ENCODE measurements around the gene TFR2. TPM values are rescaled to one million over a fixed set of nuclear protein-coding genes. Genes with fewer than 3 reads are reported as not detected.

TFR2 gene
- total and polyA plus RNA-seq, 2 of the 4 experiments (the other 2 are of a cell fraction): 0.18 to 0.50 TPM

GRCh38 chr7:100588438-100588837, 52.9 kb downstream of the TFR2 start:
- in situ Hi-C loops (cut with MboI; ENCODE audit: low sequenced_read_pairs): loop anchor here (25.0 kb wide), 1 partner anchor 274 kb away; the partner anchor contains the start of genes SLC12A9 and TRIP6
- Histone ChIP-seq H2BK120ac (ENCODE audit: low read depth, low read length) (no peak overlapping the region), H3K56ac (ENCODE audit: extremely low read depth, insufficient read depth, low read length) (no peak overlapping the region), H2AK5ac (ENCODE audit: low read depth, low read length) (no peak overlapping the region; the same call in 1 of the 2 replicates), H2AFZ (replicated peaks; ENCODE audit: low read length, poor library complexity) (no peak overlapping the region), H3K9me1 (ENCODE audit: insufficient read depth, low read length) (no peaks in the 10 kb centered on the region), H4K8ac (ENCODE audit: low read depth in 2 of 2, low read length in 2 of 2) (no peak overlapping the region), H2AK9ac (replicated peaks; ENCODE audit: low read depth, low read length, poor library complexity) (no peak overlapping the region), H3K9ac (ENCODE audit: low read depth, low read length) (no peak overlapping the region), H3K23ac (ENCODE audit: low read depth, low read length) (no peak overlapping the region), H3K4me1 (ENCODE audit: control insufficient read depth, insufficient read depth, low read length) (peaks cover 12% of the 10 kb centered on the region), H3K27me3 (ENCODE audit: control insufficient read depth, insufficient read depth, low read length) (no peaks in the 10 kb centered on the region), H2BK15ac (ENCODE audit: low read depth, low read length) (no peak overlapping the region), H3K36me3 (ENCODE audit: control insufficient read depth, insufficient read depth, low read length) (no peaks in the 10 kb centered on the region; the same call in 1 of the 2 replicates), H4K5ac (ENCODE audit: low read depth, low read length) (no peak overlapping the region), H3K4me2 (ENCODE audit: low read depth, low read length) (no peak overlapping the region), H2BK5ac (ENCODE audit: low read depth, low read length, poor library complexity, severe bottlenecking) (no peak overlapping the region), H3K9me3 (ENCODE audit: control insufficient read depth, insufficient read depth, low read length) (no peaks in the 10 kb centered on the region), H3K4ac (ENCODE audit: low read depth, low read length) (no peak overlapping the region), H3K18ac (ENCODE audit: low read depth, low read length) (no peak overlapping the region), H2BK20ac (ENCODE audit: low read depth, low read length) (no peak overlapping the region), H3K4me3 (ENCODE audit: insufficient read depth, low read depth, low read length) (no peak overlapping the region), H3K14ac (replicated peaks; ENCODE audit: low read depth, low read length) (no peak overlapping the region), H3K79me1 (ENCODE audit: low read depth in 1 of 2, low read length in 2 of 2) (peaks cover 6 to 24% of the 10 kb centered on the region in 2 experiments; a peak in 3 of 4 replicates), H3K27ac (ENCODE audit: insufficient read depth, low read length) (no peak overlapping the region), H4K20me1 (ENCODE audit: insufficient read depth, low read length) (peaks cover 22% of the 10 kb centered on the region), H4K91ac (ENCODE audit: insufficient read depth, low read depth, low read length) (no peak overlapping the region)
- ATAC-seq (ENCODE audit: low read depth): no peak
- ChIA-PET POLR2A (ENCODE audit: unreplicated experiment) (interaction anchor here (0.5 to 0.6 kb wide), 3 partner anchors 14 to 120 kb away, joined by 5 to 18 read pairs (median 5); partner anchors contain the start of gene PCOLCE), CTCF (interaction anchor here (0.6 to 0.9 kb wide), 3 partner anchors 14 to 31 kb away, joined by 3 to 4 read pairs (median 3); partner anchors contain the start of genes MOSPD3 and PCOLCE)
- dilution Hi-C loops (cut with HindIII; ENCODE audit: low sequenced_read_pairs, unreplicated experiment): no loop called here
- DNase-seq: peak; percentile 20
- no CpG with 5 or more reads among the region's 1 CpG for WGBS, 2 experiments (ENCODE audit: extremely low coverage in 2 of 2, insufficient read length in 1 of 2)
- no TSS peak for BruUV-seq (replicated peaks)
- TF ChIP-seq CTCF (conservative IDR thresholded peaks at IDR 0.05; ENCODE audit: low read depth, low read length) (peak; percentile 43), RCOR1 (IDR thresholded peaks at IDR 0.05; ENCODE audit: insufficient replicate concordance, low read length) (no peak), SMC3 (IDR thresholded peaks at IDR 0.05; ENCODE audit: low read depth, low read length) (peak; percentile 26; the same call in 1 of the 2 replicates), CEBPB (IDR thresholded peaks at IDR 0.05; ENCODE audit: low read depth, low read length) (no peak), RAD21 (IDR thresholded peaks at IDR 0.05; ENCODE audit: low read length) (peak; percentile 46), POLR2A (IDR thresholded peaks at IDR 0.05; ENCODE audit: low read depth, low read length) (no peak)
- intact Hi-C loops (cut with micrococcal nuclease): loop anchor here (10.0 kb wide), 1 partner anchor 246 kb away; no protein-coding TSS in a partner anchor

Data from IMR-90 (cell line).